Stimulated activated CD4-positive, alpha-beta T cell treated with anti-CD3 and anti-CD28 coated beads, Interleukin-2, amount 100 ng/mL, for 4 hours (primary cell): ENCODE results near the gene CAMTA2.

Experiments used
- DNase-seq: peaks from one replicate; pipeline ENCODE4 v3.0.0-alpha.2; 2020; ENCODE audit warnings: low read depth

CAMTA2 gene

DNA sequence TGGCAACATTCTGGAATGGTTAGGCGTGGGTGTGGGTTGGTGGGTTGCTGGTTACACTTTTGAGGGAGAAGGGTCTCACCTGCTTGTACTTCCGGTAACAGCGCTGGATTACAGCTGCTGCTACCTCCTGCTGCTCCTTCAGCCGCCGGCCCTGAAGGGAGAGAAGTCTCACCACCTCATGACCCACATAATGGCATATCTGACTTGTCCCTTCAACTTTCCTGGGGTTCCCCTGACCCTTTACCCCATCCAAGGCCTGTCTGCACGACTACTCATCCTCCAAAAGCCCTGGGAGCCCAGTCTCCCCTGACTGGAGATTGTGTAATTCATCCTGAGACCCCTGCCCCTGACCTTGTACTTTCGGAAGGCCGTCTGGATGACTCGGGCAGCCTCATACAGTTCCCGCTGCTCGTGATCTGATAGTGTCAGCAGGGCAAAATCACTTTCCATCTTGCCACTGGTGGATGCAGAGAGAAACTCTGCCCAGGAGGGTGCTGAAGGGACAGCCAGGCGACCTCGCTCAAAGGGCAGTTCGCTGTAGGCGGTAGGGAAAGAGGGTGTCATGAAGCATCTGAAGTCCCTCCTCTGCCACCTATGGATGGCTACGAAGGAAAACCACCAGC lies 17.8 kb downstream of the CAMTA2 start:
- DNase-seq = no peak

- no peak for DNase-seq
Measured at GRCh38 chr17:4969047-4969550, 18.4 kb downstream of the CAMTA2 start.

- DNase-seq = no peak
Measured at GRCh38 chr17:4968486-4969046, 18.9 kb downstream of the CAMTA2 start.

DNA sequence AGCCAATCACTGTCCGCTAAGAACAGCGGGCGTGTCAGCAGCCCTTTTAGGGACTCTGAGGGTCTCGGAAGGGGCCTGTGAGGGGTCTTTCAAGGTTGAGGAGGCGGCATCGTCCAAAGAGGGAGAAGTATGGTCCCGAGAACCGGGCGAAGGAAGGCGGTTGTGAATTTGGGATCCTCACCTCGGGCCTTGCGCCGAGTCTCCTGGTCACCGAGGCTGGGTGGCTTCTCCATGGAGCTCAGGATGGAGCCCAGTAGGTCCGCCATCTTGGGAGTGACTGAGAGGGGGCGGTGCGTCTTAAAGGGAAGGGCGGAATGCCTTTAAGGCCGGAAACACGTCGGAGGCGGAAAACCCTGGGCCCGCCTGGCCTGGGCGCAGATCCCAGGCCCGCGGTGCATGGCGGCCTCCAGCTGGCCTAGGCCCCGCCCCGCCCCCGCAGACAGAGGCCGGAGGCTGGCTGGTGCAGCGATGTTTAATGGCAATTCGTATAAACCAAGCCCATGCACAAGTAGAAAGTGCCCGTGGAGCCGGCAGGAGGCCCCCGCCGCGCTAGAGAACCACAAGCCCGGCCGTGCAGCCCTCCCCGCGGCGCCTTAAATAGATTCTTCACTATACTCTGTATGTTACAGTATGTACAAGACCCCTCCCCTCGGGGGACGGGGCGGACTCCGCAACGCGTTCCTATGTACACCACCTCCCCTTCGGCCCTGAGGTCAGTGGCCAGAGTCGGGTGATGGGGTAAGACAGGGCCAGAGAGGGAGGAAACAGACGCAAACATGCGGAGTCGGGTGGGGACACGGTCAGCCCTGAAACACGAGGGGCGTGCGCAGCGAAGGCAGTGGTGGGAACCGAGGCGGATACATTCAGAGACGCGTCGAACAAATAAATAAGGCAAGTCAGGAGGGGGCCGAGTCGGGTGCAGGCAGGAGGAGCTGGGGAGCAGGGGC lies 19.7 kb downstream of the CAMTA2 start, which contains the start of gene SPAG7:
Gene SPAG7 (minus strand): TSS at position 279 of the 947 bp plus-strand sequence. CDS start 13 bp downstream, at position 266.
- peak; percentile 83 for DNase-seq

GRCh38 chr17:4966844-4967538 lies 20.5 kb downstream of the CAMTA2 start:
- DNase-seq = peak; percentile 83

GRCh38 chr17:4965311-4965986 lies 22.0 kb downstream of the CAMTA2 start:
- no peak for DNase-seq

DNA sequence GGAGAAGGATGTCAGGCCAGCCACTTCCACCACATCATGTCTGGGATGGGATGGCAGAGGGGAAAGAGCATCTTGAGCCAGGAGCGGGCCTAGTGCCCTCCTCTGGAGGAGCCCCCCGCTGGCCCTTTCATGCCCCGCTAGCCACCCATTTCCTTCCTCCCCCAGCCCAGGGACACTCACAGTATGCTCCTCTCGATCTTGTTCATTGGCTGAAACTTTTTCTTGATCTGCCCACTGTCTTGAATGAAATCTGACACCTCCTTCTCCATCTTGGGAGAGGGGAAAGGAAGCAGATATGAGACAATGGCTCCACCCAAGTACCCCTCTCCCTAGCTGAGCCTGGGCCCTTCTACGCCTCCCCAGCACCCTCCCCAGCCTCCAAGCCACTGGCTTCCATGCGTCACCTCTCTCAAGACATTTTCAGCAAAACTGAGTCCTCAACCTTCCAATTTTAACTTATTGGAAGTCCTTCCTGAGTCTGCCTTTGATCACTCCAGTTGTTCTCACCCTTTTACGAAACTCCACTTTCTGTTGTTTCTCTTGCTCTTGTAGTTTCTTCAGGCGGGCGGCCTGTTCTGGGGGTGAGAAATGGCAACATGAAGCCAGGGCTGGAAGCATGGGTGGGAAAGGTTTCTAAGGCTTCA lies 27.1 kb downstream of the CAMTA2 start:
- no peak for DNase-seq

DNA sequence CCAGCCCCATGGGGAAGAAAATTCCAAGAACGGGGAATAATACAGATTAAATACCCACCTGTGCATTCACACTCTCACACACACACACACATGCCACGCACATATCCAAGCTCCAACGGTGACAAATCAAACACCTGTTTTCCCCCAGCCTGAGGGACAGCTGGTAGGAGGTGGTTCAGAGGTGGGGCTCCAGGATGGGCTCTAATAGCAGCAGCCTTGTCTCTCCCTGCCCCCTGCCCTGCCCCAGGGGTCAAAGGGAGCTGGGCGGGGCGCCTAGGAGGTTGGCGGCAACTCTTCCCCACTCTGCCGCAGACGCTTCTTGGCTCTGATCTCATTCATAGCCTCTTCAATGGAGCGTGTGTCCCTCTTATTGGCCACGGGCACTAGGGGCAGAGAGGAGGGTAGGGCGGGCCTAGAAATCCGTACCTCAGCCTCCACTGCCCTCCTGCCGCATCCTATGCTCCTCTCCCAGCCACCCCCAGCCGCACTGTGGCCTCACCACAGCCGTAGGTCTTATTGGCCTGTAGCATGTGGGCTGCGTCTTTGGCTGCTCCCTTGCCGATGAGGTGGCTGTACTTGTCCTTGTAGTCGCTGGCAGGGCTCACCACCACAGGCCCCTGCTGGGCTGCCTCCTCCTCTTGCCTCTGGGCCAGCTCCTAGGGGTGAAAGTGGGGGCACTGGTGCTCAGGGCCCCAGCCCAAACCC lies 28.1 kb downstream of the CAMTA2 start:
- no peak for DNase-seq

GRCh38 chr17:4958102-4958501 lies 29.4 kb downstream of the CAMTA2 start:
- no peak for DNase-seq

GRCh38 chr17:4956493-4957061 lies 30.9 kb downstream of the CAMTA2 start:
- no peak for DNase-seq

- DNase-seq = no peak
Measured at GRCh38 chr17:4955091-4955490, 32.4 kb downstream of the CAMTA2 start.

DNA sequence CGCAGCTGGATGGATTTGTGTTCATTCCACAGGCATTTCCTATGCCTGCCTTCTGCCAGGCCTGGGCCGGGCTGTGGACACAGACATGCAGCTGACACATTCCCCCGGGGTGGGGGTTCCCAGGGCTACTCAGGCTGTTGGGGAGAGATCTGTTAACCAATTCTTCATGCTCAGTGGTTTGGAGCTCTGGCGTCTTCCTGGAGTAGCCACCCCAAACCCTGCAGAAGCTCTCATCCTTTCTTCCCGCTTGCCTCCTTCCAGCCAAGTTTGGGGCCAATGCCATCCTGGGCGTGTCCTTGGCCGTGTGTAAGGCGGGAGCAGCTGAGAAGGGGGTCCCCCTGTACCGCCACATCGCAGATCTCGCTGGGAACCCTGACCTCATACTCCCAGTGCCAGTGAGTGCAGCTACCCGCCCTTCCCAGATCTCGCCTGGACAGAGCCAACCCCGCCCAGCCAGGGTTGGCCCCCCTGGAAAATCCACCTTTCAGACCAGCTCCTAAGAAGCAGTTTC lies 34.0 kb downstream of the CAMTA2 start:
- DNase-seq = no peak

- DNase-seq = no peak
Measured at GRCh38 chr17:4951486-4951885, 36.0 kb downstream of the CAMTA2 start.

DNA sequence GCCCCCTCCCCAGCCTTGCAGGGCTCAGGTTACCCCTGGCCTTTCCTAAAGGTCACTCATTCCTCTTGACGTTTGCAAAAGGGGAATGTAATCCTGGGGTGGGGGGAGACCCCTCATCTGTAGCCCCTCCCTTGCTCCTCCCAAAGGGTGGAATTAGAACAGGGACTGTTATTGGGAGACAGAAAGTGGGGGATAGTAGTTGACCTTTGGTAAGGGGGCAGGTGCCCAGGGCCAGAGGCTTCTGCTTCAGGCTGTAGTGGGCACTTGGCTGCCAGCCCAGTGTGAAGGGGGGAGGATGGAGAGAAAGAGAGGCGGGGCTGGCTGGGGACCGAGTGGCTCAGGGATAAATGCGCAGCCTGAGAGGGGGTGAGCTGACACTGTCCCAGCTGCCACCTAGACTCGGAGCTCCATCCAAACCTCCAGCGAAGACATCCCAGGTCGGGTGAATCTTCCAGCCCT lies 36.7 kb downstream of the CAMTA2 start, which contains the start of gene ENO3:
Gene ENO3 (plus strand): TSS at position 374 of the 459 bp plus-strand sequence. CDS start 711 bp downstream, outside the sequence.
- DNase-seq = no peak

DNA sequence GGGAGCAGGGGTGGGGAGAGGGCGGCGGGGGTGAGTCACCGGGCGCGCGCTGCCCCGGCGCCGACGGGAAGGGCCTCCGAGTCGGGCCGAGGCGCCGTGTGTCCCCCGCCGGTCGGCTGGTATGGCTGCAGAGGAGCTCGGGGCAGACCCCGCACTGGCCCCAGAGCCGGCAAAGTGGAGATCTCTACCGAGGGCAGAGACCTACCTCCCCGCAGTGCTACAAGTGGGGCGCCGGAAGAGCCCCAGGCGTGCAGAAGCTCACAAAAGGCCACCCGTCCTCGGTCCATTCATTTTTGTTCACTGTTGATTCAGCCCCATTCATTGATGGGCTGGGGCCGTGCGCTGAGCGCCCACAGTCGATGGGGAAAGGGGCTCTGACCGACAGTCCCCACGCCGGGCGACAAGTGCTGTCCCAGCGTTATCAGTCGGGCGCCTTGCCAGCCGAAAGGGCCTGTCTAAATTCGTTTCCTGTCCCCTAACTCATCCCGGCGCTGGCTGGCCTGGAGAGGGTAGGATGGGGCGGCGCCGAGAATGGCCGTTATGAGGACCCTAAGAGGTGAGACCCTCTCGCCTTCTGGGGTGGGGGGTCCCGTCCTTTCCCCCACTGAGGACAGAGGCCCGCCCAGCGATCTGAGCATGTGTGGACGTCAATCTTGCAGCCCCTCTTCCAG lies 37.3 kb downstream of the CAMTA2 start:
- DNase-seq = peak; percentile 55

GRCh38 chr17:4949321-4950074 lies 38.0 kb downstream of the CAMTA2 start:
- DNase-seq = peak; percentile 67

DNA sequence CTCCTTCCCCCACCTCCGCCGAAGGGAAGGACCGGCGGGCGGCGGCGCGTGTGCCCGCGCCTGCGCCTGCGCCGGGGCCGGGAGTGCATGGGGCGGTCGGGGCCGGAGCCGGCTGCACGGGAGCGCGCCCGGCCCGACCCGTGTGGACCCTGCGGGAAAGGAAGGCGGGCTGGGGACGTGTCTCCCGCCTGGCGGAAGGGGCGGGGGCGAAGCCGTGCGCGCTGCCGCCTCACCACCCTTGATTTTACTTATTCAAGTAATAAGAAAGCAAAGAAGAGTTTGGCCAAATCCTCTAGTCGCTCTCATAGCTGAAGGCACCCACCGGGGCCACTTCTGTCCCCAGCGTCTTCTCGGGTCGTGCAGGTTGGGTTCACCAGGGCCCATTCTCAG lies 38.5 kb downstream of the CAMTA2 start:
- peak; percentile 61 for DNase-seq
